IMR-90 (cell line): ENCODE measurements around the gene ESRRB. TPM values are rescaled to one million over a fixed set of nuclear protein-coding genes. Genes with fewer than 3 reads are reported as not detected.

Experiments
- ATAC-seq: fragments of 200-7000 bp; cut with Tn5 transposase; 2 replicates; pipeline ENCODE4 v1.9.1; 2020; ENCODE audit warnings: low read depth, mild to moderate bottlenecking, moderate library complexity
- BruUV-seq: library from RNA; stranded (reverse); fragments of 400-500 nt; replicated peaks from 2 replicates; lab custom pipeline; 2021; lab: Mats Ljungman, UMichigan
- CTCF ChIA-PET: fragments of 300-600 bp; formaldehyde crosslinking; extraction: SDS; loops from one replicate; lab custom pipeline; 2021; ENCODE audit warnings: antibody characterized with exemption; lab: Yijun Ruan, JAX
- POLR2A ChIA-PET: fragments of 300-600 bp; sonication (Branson Sonifier 250); formaldehyde crosslinking; loops from one replicate; lab custom pipeline; 2022; ENCODE audit warnings: antibody characterized with exemption; ENCODE audit not compliant: unreplicated experiment; lab: Charles Lee
- DNase-seq: peaks from one replicate; pipeline ENCODE4 v3.0.0; 2013
- H2AFZ ChIP-seq: replicated peaks from 2 replicates; pipeline ENCODE3; 2013; ENCODE audit warnings: low read length, mild to moderate bottlenecking; ENCODE audit not compliant: poor library complexity
- H2AK5ac ChIP-seq: 2 replicates; pipeline ENCODE4 v1.6.1; 2013; ENCODE audit warnings: low read depth, low read length, inconsistent platforms
- H2AK9ac ChIP-seq: replicated peaks from 2 replicates; pipeline ENCODE3; 2013; ENCODE audit warnings: mild to moderate bottlenecking, low read depth, low read length, moderate library complexity; ENCODE audit not compliant: poor library complexity
- H2BK120ac ChIP-seq: 2 replicates; pipeline ENCODE4 v1.6.1; 2013; ENCODE audit warnings: low read depth, low read length, inconsistent platforms
- H2BK15ac ChIP-seq: 3 replicates; pipeline ENCODE4 v1.6.1; 2013; ENCODE audit warnings: low read depth, low read length, inconsistent platforms
- H2BK20ac ChIP-seq: 2 replicates; pipeline ENCODE4 v1.6.1; 2013; ENCODE audit warnings: low read depth, mild to moderate bottlenecking, inconsistent platforms, low read length, moderate library complexity
- H2BK5ac ChIP-seq: 2 replicates; pipeline ENCODE4 v1.6.1; 2013; ENCODE audit warnings: mild to moderate bottlenecking, low read depth, low read length, inconsistent platforms; ENCODE audit not compliant: poor library complexity, severe bottlenecking
- H3K14ac ChIP-seq: replicated peaks from 2 replicates; pipeline ENCODE4 v1.6.1; 2013; ENCODE audit warnings: low read depth, low read length, inconsistent platforms
- H3K18ac ChIP-seq: 2 replicates; pipeline ENCODE4 v1.6.1; 2013; ENCODE audit warnings: low read depth, low read length, control low read depth
- H3K23ac ChIP-seq: 2 replicates; pipeline ENCODE4 v1.6.1; 2013; ENCODE audit warnings: low read depth, low read length, inconsistent platforms
- H3K27ac ChIP-seq: 2 replicates; pipeline ENCODE4 v1.5.1; 2013; ENCODE audit warnings: mild to moderate bottlenecking, control low read depth, low read length; ENCODE audit not compliant: insufficient read depth
- H3K27me3 ChIP-seq: 2 replicates; pipeline ENCODE4 v1.6.1; 2013; ENCODE audit warnings: low read length; ENCODE audit not compliant: control insufficient read depth, insufficient read depth
- H3K36me3 ChIP-seq: 2 replicates; pipeline ENCODE4 v1.6.1; 2013; ENCODE audit warnings: low read length, mixed read lengths; ENCODE audit not compliant: control insufficient read depth, insufficient read depth
- H3K4ac ChIP-seq: 2 replicates; pipeline ENCODE4 v1.6.1; 2013; ENCODE audit warnings: low read depth, low read length, inconsistent platforms
- H3K4me1 ChIP-seq: 2 replicates; pipeline ENCODE4 v1.6.1; 2013; ENCODE audit warnings: low read length, mixed read lengths; ENCODE audit not compliant: control insufficient read depth, insufficient read depth
- H3K4me2 ChIP-seq: 2 replicates; pipeline ENCODE4 v1.6.1; 2013; ENCODE audit warnings: low read depth, mild to moderate bottlenecking, control low read depth, low read length, moderate library complexity
- H3K4me3 ChIP-seq: 2 replicates; pipeline ENCODE4 v1.5.1; 2013; ENCODE audit warnings: low read depth, mild to moderate bottlenecking, control low read depth, low read length, moderate library complexity; ENCODE audit not compliant: insufficient read depth
- H3K56ac ChIP-seq: 2 replicates; pipeline ENCODE4 v1.6.1; 2013; ENCODE audit warnings: low read length, inconsistent platforms; ENCODE audit not compliant: insufficient read depth; ENCODE audit errors: extremely low read depth
- H3K79me1 ChIP-seq, 2 experiments: 2 replicates each; pipeline ENCODE4 v1.6.1; 2013; ENCODE audit warnings: low read length in 2 of 2, inconsistent platforms in 1 of 2, low read depth in 1 of 2
- H3K9ac ChIP-seq: 2 replicates; pipeline ENCODE4 v1.6.1; 2013; ENCODE audit warnings: low read depth, low read length, control low read depth
- H3K9me1 ChIP-seq: 2 replicates; pipeline ENCODE4 v1.6.1; 2013; ENCODE audit warnings: low read length, inconsistent platforms; ENCODE audit not compliant: insufficient read depth
- H3K9me3 ChIP-seq: 2 replicates; pipeline ENCODE4 v1.6.1; 2013; ENCODE audit warnings: low read length; ENCODE audit not compliant: control insufficient read depth, insufficient read depth
- H4K20me1 ChIP-seq: 2 replicates; pipeline ENCODE4 v1.6.1; 2013; ENCODE audit warnings: low read length, inconsistent platforms; ENCODE audit not compliant: insufficient read depth
- H4K5ac ChIP-seq: 2 replicates; pipeline ENCODE4 v1.6.1; 2013; ENCODE audit warnings: mild to moderate bottlenecking, low read depth, low read length, control low read depth
- H4K8ac ChIP-seq, 2 experiments: 2 replicates each; pipeline ENCODE4 v1.6.1; 2013; ENCODE audit warnings: low read depth in 2 of 2, low read length in 2 of 2, control low read depth in 1 of 2, inconsistent platforms in 1 of 2
- H4K91ac ChIP-seq: 2 replicates; pipeline ENCODE4 v1.6.1; 2013; ENCODE audit warnings: low read depth, low read length, inconsistent platforms; ENCODE audit not compliant: insufficient read depth
- BHLHE40 ChIP-seq: fragments of 150-350 bp; IDR thresholded peaks from 2 replicates; pipeline ENCODE4 v1.6.1; 2016; ENCODE audit warnings: mild to moderate bottlenecking, low read depth, low read length
- CHD1 ChIP-seq: IDR thresholded peaks from 2 replicates; pipeline ENCODE4 v1.6.1; 2012; ENCODE audit warnings: low read depth, low read length, improper control_type of control experiment
- FOS ChIP-seq: fragments of 150-350 bp; IDR thresholded peaks from 2 replicates; pipeline ENCODE4 v1.6.1; 2016; ENCODE audit warnings: low read depth, low read length
- MAZ ChIP-seq: IDR thresholded peaks from 2 replicates; pipeline ENCODE4 v1.6.1; 2012; ENCODE audit warnings: low read depth, mild to moderate bottlenecking, low read length, improper control_type of control experiment, moderate library complexity, borderline replicate concordance
- MXI1 ChIP-seq: IDR thresholded peaks from 2 replicates; pipeline ENCODE4 v1.6.1; 2012; ENCODE audit warnings: low read depth, mild to moderate bottlenecking, low read length, moderate library complexity, borderline replicate concordance
- NFE2L2 ChIP-seq: fragments of 150-350 bp; IDR thresholded peaks from 2 replicates; pipeline ENCODE4 v1.6.1; 2016; ENCODE audit warnings: low read depth, mild to moderate bottlenecking, low read length
- POLR2A ChIP-seq: IDR thresholded peaks from 2 replicates; pipeline ENCODE4 v1.6.1; 2012; ENCODE audit warnings: mild to moderate bottlenecking, low read depth, low read length
- RAD21 ChIP-seq: IDR thresholded peaks from 2 replicates; pipeline ENCODE4 v1.6.1; 2012; ENCODE audit warnings: low read length, improper control_type of control experiment
- RFX5 ChIP-seq: IDR thresholded peaks from 2 replicates; pipeline ENCODE4 v1.8.0; 2012; ENCODE audit warnings: low read depth, mild to moderate bottlenecking, low read length, moderate library complexity
- SMC3 ChIP-seq: fragments of 150-350 bp; IDR thresholded peaks from 2 replicates; pipeline ENCODE4 v1.6.1; 2016; ENCODE audit warnings: low read depth, mild to moderate bottlenecking, antibody characterized with exemption, low read length, moderate library complexity
- WGBS, 2 experiments: methylation state at CpG; one replicate each; pipeline versions ENCODE4 v1.1.5 to v1.1.7; 2013; ENCODE audit warnings: missing lambda C conversion rate in 2 of 2; ENCODE audit not compliant: insufficient read length in 1 of 2; ENCODE audit errors: extremely low coverage in 2 of 2; 5-methylcytosine and 5-hydroxymethylcytosine counted together
- dilution Hi-C: fragments of 300-500 bp; cut with HindIII; formaldehyde crosslinking; loops from one replicate; pipeline ENCODE4 v1.14.3; 2018; ENCODE audit warnings: low sequenced_read_pairs; ENCODE audit not compliant: unreplicated experiment
- in situ Hi-C: fragments of 300-500 bp; cut with MboI; formaldehyde crosslinking; loops from 3 replicates; pipeline ENCODE4 v1.14.3; 2019; ENCODE audit warnings: low sequenced_read_pairs, inconsistent platforms, mixed read lengths
- intact Hi-C: fragments of 100-400 bp; cut with micrococcal nuclease; formaldehyde crosslinking; loops from 2 replicates; pipeline ENCODE4 v1.10.0; 2022
- polyA plus RNA-seq, 3 experiments: library from polyadenylated mRNA; depleted of rRNA; stranded (reverse); fragments of >200 nt; gene quantifications; 2 replicates each; pipeline ENCODE4 v1.2.3, GENCODE V29; 2012; ENCODE audit warnings: low replicate concordance in 1 of 3
- total RNA-seq: library from RNA; depleted of rRNA; stranded (reverse); fragments of >200 nt; gene quantifications from 2 replicates; pipeline ENCODE4 v1.2.3, GENCODE V29; 2012
- TF ChIP-seq, protein P1 (sequence below): fragments of 150-350 bp; IDR thresholded peaks from 2 replicates; pipeline ENCODE4 v1.6.1; 2016; ENCODE audit warnings: low read depth, mild to moderate bottlenecking, low read length, moderate library complexity, borderline replicate concordance
- TF ChIP-seq, protein P2 (sequence below): fragments of 150-350 bp; IDR thresholded peaks from 2 replicates; pipeline ENCODE4 v1.6.1; 2017; ENCODE audit warnings: mild to moderate bottlenecking, antibody characterized with exemption, low read length, low read depth
- TF ChIP-seq, protein P3 (sequence below): conservative IDR thresholded peaks from 2 replicates; pipeline ENCODE4 v1.5.1; 2012; ENCODE audit warnings: mild to moderate bottlenecking, low read depth, low read length, improper control_type of control experiment

Gene ESRRB
- total and polyA plus RNA-seq, 2 of the 4 experiments (the other 2 are of a cell fraction), result not detected

DNA sequence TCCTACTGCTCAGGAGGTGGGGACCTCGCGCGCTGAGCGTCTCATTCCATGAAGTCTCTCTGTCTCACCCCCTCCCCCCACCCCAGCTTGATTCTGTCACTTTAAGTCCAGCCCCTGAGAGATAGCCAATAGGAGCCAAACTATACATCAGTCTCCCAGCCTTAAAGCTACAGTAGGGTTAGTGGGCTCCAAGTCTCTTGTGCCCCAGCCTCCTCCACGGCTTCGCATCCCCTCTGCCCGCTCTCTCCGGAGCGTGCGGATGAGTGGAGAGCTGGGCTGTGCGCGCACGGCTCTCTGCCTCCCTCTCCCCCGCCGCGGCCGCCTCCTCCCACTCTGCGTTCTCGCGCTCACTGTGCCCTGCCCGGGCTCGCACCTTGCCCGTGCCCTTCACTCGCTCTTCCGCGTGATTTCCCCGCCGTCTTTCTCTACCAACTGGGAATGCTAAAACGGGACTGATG is at the start of gene ESRRB (continued):
- TF ChIP-seq MXI1, result no peak

DNA sequence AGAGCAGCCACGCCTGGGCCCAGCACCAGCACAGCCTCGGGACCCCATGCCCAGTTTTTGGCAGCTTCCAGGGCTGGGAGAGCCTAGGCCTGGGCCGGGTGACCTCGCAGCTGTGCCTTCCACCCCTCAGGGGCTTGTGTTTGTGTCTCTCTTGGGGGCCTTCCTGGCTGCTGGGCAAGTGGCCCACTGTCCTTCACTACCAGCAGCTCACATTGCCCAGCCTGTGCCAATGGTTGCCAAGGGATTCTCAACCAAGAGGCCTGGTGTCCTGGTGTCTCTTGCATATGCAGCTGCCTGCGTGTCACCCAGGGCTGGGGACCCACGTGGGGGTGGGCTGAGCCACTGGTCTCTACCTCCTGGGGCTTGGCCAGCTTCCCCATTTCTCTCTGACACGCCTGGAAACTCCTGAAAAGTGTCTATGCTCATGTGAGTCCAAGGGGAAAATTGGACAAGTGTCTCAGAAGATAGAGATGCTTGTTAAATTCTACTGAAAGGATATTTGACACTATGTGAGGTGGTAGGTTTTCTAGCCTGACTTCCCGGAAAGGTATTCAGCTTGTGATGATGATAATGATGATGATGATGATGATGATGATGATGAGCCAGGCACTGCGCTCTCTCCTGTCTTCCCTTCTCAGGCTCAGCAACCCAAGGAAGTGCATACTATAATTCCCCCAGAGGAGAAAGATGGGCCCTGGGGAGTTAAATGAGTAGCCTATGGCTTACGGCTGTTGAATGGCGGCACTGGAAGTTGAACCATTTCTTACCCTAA is 48.8 kb upstream of the ESRRB start:
- Histone ChIP-seq H3K9me1 (no peaks in the 10 kb centered on the region), H2AK5ac (no peak overlapping the region), H4K5ac (no peak overlapping the region), H3K79me1 (no peaks in the 10 kb centered on the region), H3K36me3 (no peaks in the 10 kb centered on the region), H3K9ac (no peak overlapping the region), H2BK20ac (no peak overlapping the region), H4K8ac (no peak overlapping the region), H3K56ac (no peak overlapping the region), H2AK9ac (no peak overlapping the region), H4K91ac (no peak overlapping the region), H3K23ac (no peak overlapping the region), H3K4ac (no peak overlapping the region), H2BK15ac (no peak overlapping the region), H4K20me1 (no peaks in the 10 kb centered on the region), H3K4me1 (no peaks in the 10 kb centered on the region), H2AFZ (no peak overlapping the region), H3K9me3 (no peaks in the 10 kb centered on the region), H3K4me3 (no peak overlapping the region), H3K18ac (no peak overlapping the region), H2BK5ac (no peak overlapping the region), H3K14ac (no peak overlapping the region), H3K27ac (no peak overlapping the region), H2BK120ac (no peak overlapping the region), H3K4me2 (no peak overlapping the region), H3K27me3 (peaks cover 34% of the 10 kb centered on the region)
- POLR2A ChIA-PET, result no interaction called here
- 17% methylated on average over 1 of the region's 11 CpGs; no CpG with 5 or more reads in 1 of the 2 experiments for WGBS, 2 experiments
- no TSS peak for BruUV-seq
- no peak for DNase-seq
- CTCF ChIA-PET, result no interaction called here
- in situ Hi-C loops, result no loop called here
- ATAC-seq, result no peak
- dilution Hi-C loops, result no loop called here
- intact Hi-C loops, result no loop called here
- TF ChIP-seq MAZ, result no peak
- TF ChIP-seq, protein P1, sequence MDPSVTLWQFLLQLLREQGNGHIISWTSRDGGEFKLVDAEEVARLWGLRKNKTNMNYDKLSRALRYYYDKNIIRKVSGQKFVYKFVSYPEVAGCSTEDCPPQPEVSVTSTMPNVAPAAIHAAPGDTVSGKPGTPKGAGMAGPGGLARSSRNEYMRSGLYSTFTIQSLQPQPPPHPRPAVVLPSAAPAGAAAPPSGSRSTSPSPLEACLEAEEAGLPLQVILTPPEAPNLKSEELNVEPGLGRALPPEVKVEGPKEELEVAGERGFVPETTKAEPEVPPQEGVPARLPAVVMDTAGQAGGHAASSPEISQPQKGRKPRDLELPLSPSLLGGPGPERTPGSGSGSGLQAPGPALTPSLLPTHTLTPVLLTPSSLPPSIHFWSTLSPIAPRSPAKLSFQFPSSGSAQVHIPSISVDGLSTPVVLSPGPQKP, result no peak
- no peak for TF ChIP-seq SMC3
- TF ChIP-seq RAD21, result no peak
- TF ChIP-seq CHD1, result no peak
- TF ChIP-seq POLR2A, result no peak
- no peak for TF ChIP-seq MXI1
- TF ChIP-seq RFX5, result no peak
- no peak for TF ChIP-seq FOS
- TF ChIP-seq BHLHE40, result no peak
- TF ChIP-seq, protein P2, sequence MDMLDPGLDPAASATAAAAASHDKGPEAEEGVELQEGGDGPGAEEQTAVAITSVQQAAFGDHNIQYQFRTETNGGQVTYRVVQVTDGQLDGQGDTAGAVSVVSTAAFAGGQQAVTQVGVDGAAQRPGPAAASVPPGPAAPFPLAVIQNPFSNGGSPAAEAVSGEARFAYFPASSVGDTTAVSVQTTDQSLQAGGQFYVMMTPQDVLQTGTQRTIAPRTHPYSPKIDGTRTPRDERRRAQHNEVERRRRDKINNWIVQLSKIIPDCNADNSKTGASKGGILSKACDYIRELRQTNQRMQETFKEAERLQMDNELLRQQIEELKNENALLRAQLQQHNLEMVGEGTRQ, result no peak
- TF ChIP-seq, protein P3, sequence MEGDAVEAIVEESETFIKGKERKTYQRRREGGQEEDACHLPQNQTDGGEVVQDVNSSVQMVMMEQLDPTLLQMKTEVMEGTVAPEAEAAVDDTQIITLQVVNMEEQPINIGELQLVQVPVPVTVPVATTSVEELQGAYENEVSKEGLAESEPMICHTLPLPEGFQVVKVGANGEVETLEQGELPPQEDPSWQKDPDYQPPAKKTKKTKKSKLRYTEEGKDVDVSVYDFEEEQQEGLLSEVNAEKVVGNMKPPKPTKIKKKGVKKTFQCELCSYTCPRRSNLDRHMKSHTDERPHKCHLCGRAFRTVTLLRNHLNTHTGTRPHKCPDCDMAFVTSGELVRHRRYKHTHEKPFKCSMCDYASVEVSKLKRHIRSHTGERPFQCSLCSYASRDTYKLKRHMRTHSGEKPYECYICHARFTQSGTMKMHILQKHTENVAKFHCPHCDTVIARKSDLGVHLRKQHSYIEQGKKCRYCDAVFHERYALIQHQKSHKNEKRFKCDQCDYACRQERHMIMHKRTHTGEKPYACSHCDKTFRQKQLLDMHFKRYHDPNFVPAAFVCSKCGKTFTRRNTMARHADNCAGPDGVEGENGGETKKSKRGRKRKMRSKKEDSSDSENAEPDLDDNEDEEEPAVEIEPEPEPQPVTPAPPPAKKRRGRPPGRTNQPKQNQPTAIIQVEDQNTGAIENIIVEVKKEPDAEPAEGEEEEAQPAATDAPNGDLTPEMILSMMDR, result no peak
- no peak for TF ChIP-seq NFE2L2
